ENCODE measurements around the gene RDH8. TPM values are rescaled to one million over a fixed set of nuclear protein-coding genes. Genes with fewer than 3 reads are reported as not detected.

Gene RDH8
- total and polyA plus RNA-seq, 2 of the 8 experiments (the other 6 are each of a cell fraction or from before 2014, with no cell fraction given) = 0.38 TPM; not detected in 1

- TF ChIP-seq, protein P1, sequence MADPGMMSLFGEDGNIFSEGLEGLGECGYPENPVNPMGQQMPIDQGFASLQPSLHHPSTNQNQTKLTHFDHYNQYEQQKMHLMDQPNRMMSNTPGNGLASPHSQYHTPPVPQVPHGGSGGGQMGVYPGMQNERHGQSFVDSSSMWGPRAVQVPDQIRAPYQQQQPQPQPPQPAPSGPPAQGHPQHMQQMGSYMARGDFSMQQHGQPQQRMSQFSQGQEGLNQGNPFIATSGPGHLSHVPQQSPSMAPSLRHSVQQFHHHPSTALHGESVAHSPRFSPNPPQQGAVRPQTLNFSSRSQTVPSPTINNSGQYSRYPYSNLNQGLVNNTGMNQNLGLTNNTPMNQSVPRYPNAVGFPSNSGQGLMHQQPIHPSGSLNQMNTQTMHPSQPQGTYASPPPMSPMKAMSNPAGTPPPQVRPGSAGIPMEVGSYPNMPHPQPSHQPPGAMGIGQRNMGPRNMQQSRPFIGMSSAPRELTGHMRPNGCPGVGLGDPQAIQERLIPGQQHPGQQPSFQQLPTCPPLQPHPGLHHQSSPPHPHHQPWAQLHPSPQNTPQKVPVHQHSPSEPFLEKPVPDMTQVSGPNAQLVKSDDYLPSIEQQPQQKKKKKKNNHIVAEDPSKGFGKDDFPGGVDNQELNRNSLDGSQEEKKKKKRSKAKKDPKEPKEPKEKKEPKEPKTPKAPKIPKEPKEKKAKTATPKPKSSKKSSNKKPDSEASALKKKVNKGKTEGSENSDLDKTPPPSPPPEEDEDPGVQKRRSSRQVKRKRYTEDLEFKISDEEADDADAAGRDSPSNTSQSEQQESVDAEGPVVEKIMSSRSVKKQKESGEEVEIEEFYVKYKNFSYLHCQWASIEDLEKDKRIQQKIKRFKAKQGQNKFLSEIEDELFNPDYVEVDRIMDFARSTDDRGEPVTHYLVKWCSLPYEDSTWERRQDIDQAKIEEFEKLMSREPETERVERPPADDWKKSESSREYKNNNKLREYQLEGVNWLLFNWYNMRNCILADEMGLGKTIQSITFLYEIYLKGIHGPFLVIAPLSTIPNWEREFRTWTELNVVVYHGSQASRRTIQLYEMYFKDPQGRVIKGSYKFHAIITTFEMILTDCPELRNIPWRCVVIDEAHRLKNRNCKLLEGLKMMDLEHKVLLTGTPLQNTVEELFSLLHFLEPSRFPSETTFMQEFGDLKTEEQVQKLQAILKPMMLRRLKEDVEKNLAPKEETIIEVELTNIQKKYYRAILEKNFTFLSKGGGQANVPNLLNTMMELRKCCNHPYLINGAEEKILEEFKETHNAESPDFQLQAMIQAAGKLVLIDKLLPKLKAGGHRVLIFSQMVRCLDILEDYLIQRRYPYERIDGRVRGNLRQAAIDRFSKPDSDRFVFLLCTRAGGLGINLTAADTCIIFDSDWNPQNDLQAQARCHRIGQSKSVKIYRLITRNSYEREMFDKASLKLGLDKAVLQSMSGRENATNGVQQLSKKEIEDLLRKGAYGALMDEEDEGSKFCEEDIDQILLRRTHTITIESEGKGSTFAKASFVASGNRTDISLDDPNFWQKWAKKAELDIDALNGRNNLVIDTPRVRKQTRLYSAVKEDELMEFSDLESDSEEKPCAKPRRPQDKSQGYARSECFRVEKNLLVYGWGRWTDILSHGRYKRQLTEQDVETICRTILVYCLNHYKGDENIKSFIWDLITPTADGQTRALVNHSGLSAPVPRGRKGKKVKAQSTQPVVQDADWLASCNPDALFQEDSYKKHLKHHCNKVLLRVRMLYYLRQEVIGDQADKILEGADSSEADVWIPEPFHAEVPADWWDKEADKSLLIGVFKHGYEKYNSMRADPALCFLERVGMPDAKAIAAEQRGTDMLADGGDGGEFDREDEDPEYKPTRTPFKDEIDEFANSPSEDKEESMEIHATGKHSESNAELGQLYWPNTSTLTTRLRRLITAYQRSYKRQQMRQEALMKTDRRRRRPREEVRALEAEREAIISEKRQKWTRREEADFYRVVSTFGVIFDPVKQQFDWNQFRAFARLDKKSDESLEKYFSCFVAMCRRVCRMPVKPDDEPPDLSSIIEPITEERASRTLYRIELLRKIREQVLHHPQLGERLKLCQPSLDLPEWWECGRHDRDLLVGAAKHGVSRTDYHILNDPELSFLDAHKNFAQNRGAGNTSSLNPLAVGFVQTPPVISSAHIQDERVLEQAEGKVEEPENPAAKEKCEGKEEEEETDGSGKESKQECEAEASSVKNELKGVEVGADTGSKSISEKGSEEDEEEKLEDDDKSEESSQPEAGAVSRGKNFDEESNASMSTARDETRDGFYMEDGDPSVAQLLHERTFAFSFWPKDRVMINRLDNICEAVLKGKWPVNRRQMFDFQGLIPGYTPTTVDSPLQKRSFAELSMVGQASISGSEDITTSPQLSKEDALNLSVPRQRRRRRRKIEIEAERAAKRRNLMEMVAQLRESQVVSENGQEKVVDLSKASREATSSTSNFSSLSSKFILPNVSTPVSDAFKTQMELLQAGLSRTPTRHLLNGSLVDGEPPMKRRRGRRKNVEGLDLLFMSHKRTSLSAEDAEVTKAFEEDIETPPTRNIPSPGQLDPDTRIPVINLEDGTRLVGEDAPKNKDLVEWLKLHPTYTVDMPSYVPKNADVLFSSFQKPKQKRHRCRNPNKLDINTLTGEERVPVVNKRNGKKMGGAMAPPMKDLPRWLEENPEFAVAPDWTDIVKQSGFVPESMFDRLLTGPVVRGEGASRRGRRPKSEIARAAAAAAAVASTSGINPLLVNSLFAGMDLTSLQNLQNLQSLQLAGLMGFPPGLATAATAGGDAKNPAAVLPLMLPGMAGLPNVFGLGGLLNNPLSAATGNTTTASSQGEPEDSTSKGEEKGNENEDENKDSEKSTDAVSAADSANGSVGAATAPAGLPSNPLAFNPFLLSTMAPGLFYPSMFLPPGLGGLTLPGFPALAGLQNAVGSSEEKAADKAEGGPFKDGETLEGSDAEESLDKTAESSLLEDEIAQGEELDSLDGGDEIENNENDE (IDR thresholded peaks at IDR 0.05; ENCODE audit: insufficient replicate concordance, low read length) = no peak
- TF ChIP-seq SP1 (IDR thresholded peaks at IDR 0.05; ENCODE audit: low read depth, low read length) = no peak
- TF ChIP-seq ATF3 (IDR thresholded peaks at IDR 0.05; ENCODE audit: insufficient read depth, low read depth, low read length) = no peak
- no peak for TF ChIP-seq KDM1A (IDR thresholded peaks at IDR 0.05; ENCODE audit: borderline replicate concordance, low read length)
Measured at GRCh38 chr19:10036601-10037071, 23.4 kb downstream of the RDH8 start (continued).

Data from H1 (cell line).